Peyer's patch (tissue), 4 donors: ENCODE data around the gene KDELR1. TPM values are rescaled to one million over a fixed set of nuclear protein-coding genes. Genes with fewer than 3 reads are reported as not detected.
A peak's percentile ranks its signal among the peaks of the same experiment; 100 is the strongest.

Experiments
- DNase-seq, 3 donors: peaks; one replicate each; pipeline ENCODE4 v3.0.0-alpha.2; 2017 to 2019
- H3K27ac ChIP-seq, 4 donors: fragments of 200-600 bp; sonication (generic); one replicate each; pipeline ENCODE4 v1.5.1; 2016 to 2019
- H3K27me3 ChIP-seq, 2 donors: fragments of 200-600 bp; sonication (generic); one replicate each; pipeline ENCODE4 v1.5.1; 2019
- H3K36me3 ChIP-seq, 3 donors: fragments of 200-600 bp; sonication (generic); one replicate each; pipeline ENCODE4 v1.5.1; 2016 to 2019
- H3K4me1 ChIP-seq, 4 donors: fragments of 200-600 bp; sonication (generic); one replicate each; pipeline ENCODE4 v1.5.1; 2016 to 2019
- H3K4me3 ChIP-seq, 4 donors: fragments of 200-600 bp; sonication (generic); 1 replicate in 3 of 4; 2 replicates in 1 of 4; pipeline ENCODE4 v1.5.1; 2016 to 2019; ENCODE audit warnings: mild to moderate bottlenecking in 1 of 4
- H3K9me3 ChIP-seq, 4 donors: fragments of 200-600 bp; sonication (generic); one replicate each; pipeline ENCODE4 v1.5.1; 2016 to 2019; ENCODE audit warnings: mild to moderate bottlenecking in 1 of 4
- POLR2A ChIP-seq, 2 donors: fragments of 450-650 bp; IDR thresholded peaks; one replicate each; pipeline ENCODE4 v1.5.1; 2017; ENCODE audit warnings: antibody characterized with exemption in 2 of 2, mild to moderate bottlenecking in 2 of 2, moderate library complexity in 2 of 2
- total RNA-seq, 4 donors: library from RNA; depleted of rRNA; stranded (reverse); fragments of >200 nt; gene quantifications; one replicate each; pipeline ENCODE4 v1.1.0, GENCODE V29; 2016
- TF ChIP-seq, protein P1 (sequence below), 6 experiments: fragments of 450-650 bp in 4 of 6; fragments of 200-600 bp in 2 of 6; sonication (generic) in 1 of 6; IDR thresholded peaks; one replicate each; pipeline ENCODE4 v1.5.1; 2017 to 2019; ENCODE audit warnings: antibody characterized with exemption in 6 of 6, mild to moderate bottlenecking in 3 of 6, moderate library complexity in 1 of 6

KDELR1 gene
- total RNA-seq, 4 donors from 2014 or later = 54.5 to 136 (median 112) TPM

DNA sequence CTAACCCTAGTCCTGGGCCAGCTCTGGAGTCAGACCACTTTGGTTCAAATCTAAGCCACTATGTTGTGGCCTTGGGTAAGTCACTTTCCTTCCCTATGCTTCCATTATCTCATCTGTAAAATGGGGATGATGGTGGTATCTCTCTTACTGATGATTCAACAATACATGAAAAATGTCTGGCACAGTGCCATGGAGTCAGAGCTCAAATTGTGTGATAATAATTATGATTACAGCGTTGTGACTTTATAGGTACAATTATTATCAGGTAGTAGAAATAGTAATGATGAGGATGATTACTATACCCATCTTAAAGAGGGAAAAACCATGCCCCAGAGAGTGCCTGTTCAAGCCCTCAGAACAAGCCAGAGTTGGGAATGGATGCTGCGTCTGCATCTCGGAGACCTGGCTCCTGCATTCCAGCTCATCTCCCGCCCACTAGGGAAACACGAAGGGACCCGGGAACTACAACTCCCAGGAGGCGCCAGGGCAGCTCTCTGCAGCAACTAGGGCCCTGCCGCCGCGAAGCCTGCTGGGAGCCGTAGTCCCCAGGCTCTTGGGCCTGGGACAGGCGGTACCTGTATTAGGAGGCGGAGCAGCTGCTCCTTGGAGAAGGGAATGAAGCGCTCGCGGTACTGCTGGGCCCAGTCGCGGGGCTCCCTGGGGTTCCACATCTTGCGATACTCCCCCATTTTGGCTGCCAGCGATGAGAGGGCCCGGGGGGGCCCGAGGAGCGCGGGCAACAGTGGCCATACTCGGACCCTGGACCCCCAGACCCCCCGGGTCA, 28.4 kb downstream of the KDELR1 start:
- DNase-seq = peak; percentile 92 to 98 (median 96)
- H3K4me3 ChIP-seq = peak overlapping the region; percentile 53 to 61 (median 56)
- TF ChIP-seq POLR2A (IDR thresholded peaks at IDR 0.05) = peak; percentile 28 to 70
- TF ChIP-seq, protein P1, sequence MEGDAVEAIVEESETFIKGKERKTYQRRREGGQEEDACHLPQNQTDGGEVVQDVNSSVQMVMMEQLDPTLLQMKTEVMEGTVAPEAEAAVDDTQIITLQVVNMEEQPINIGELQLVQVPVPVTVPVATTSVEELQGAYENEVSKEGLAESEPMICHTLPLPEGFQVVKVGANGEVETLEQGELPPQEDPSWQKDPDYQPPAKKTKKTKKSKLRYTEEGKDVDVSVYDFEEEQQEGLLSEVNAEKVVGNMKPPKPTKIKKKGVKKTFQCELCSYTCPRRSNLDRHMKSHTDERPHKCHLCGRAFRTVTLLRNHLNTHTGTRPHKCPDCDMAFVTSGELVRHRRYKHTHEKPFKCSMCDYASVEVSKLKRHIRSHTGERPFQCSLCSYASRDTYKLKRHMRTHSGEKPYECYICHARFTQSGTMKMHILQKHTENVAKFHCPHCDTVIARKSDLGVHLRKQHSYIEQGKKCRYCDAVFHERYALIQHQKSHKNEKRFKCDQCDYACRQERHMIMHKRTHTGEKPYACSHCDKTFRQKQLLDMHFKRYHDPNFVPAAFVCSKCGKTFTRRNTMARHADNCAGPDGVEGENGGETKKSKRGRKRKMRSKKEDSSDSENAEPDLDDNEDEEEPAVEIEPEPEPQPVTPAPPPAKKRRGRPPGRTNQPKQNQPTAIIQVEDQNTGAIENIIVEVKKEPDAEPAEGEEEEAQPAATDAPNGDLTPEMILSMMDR (IDR thresholded peaks at IDR 0.05) = peak in 3 of 6 experiments; percentile 24 to 51 (median 35)

DNA sequence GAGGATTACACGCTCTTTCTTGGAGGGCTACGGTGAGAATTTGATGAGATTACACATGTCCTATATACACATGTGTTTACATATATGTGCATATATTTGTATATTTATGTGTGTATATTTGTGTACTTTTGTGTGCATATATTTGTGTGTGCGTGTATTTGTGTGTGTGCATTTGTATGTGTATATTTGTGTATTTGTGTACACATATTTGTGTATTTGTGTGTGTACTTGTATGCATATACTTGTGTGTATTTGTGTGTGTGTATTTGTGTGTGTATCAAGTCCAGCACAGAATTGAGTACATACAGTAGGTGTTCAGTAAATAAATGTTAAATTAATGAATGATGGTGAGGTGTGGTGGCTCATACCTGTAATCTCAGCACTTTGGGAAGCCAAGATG, 29.4 kb downstream of the KDELR1 start:
- H3K27me3 ChIP-seq = no peaks in the 10 kb centered on the region
- H3K4me3 ChIP-seq = no peak overlapping the region
- H3K4me1 ChIP-seq = peaks cover 0 to 5% (median 0%) of the 10 kb centered on the region in 4 donors
- DNase-seq = no peak
- H3K27ac ChIP-seq = no peak overlapping the region
- H3K9me3 ChIP-seq = no peaks in the 10 kb centered on the region
- H3K36me3 ChIP-seq = peaks cover 0 to 4% (median 0%) of the 10 kb centered on the region in 3 donors
- TF ChIP-seq, protein P1 (IDR thresholded peaks at IDR 0.05) = no peak
- TF ChIP-seq POLR2A (IDR thresholded peaks at IDR 0.05) = no peak

More for the DNA sequence above, 28.4 kb downstream of the KDELR1 start:
- Histone ChIP-seq H3K27ac (peak overlapping the region; percentile 87 to 97 (median 93)), H3K9me3 (no peaks in the 10 kb centered on the region), H3K4me1 (peaks cover 0 to 7% (median 3%) of the 10 kb centered on the region in 4 donors), H3K27me3 (no peaks in the 10 kb centered on the region), H3K36me3 (peaks cover 0 to 4% (median 0%) of the 10 kb centered on the region in 3 donors)

DNA sequence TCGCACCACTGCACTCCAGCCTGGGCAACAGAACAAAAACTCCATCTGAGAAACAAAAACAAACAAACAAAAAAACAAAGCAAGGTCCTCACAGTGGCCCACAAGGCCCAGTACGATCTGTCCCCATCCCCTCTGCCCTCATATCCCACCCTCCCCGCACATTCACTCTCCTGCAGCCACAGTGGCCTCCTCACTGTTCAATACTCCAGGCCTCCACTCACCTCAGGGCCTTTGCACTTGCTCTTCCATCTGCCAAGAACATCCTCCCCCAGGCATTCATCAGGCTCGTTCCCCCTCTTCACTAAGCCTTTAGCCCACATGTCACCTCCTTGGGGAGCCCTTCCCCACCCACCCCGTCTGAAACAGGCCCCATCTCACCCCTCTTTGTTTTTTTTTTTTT, 32.2 kb downstream of the KDELR1 start:
- no peaks in the 10 kb centered on the region for H3K4me1 ChIP-seq
- H3K27ac ChIP-seq = no peak overlapping the region
- no peaks in the 10 kb centered on the region for H3K27me3 ChIP-seq
- no peak for TF ChIP-seq POLR2A (IDR thresholded peaks at IDR 0.05)
- TF ChIP-seq, protein P1 (IDR thresholded peaks at IDR 0.05) = no peak
- no peaks in the 10 kb centered on the region for H3K9me3 ChIP-seq
- peaks cover 0 to 4% (median 0%) of the 10 kb centered on the region in 3 donors for H3K36me3 ChIP-seq
- H3K4me3 ChIP-seq = no peak overlapping the region
- no peak for DNase-seq

DNA sequence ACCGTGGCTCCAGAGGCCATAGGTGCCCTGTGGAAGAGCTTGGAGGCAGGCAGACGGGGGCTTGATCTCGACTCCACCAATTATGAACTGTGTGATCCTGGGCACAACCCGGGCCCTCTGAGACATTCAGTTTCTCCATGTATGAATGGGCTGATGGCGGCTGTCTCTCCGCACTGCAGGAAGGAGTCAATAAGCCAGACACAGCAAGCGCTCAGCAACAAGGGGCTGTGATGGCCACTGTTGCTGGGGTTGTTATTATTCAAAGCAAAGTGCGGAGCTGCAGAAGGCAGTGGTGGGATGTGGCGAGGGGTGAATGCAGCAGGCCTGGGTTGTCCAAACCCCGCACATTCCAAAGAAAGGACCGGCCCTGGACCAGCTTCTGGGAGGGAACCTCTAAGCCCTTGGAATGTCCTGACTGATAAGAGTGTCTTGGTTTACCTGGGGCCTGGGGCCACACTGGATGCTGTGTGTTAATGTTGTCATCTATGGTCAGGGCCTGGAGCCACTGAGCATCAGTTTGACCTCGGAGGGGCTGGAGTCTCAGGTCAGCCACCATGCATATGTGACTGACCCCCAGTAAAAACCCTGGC, 35.9 kb downstream of the KDELR1 start:
- no peak for DNase-seq
- TF ChIP-seq, protein P1 (IDR thresholded peaks at IDR 0.05) = no peak
- TF ChIP-seq POLR2A (IDR thresholded peaks at IDR 0.05) = no peak
- Histone ChIP-seq H3K27ac (no peak overlapping the region), H3K27me3 (no peaks in the 10 kb centered on the region), H3K9me3 (no peaks in the 10 kb centered on the region), H3K36me3 (peaks cover 0 to 4% (median 0%) of the 10 kb centered on the region in 3 donors), H3K4me1 (no peaks in the 10 kb centered on the region), H3K4me3 (no peak overlapping the region)

DNA sequence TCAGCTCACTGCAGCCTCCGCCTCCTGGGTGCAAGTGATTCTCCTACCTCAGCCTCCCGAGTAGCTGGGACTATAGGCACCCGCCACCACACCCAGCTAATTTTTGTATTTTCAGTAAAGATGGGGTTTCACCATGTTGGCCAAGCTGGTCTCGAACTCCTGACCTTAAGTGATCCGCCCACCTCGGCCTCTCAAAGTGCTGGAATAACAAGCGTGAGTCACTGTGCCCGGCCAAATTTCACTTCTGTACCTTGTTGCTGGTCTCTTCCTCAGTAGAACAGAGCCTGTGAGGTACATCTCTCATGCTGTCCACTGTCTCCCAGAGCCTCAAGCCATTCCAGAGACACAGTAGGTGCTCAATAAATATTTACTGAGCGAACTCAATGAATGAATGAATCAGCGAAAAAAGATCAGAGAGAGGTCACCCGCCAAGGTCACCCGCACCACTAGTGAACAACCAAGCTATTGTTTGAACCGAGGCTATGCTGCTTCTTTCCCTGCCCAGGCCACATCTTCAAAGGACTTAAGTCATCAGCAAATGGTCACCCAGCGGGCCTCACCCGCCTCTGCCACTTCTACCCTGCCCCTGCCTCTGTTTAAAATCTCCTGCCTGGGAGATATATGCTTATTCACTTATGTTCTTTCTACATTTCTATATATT, 36.9 kb downstream of the KDELR1 start:
- TF ChIP-seq POLR2A (IDR thresholded peaks at IDR 0.05) = no peak
- no peaks in the 10 kb centered on the region for H3K36me3 ChIP-seq
- no peak overlapping the region for H3K4me3 ChIP-seq
- no peaks in the 10 kb centered on the region for H3K9me3 ChIP-seq
- no peaks in the 10 kb centered on the region for H3K27me3 ChIP-seq
- H3K27ac ChIP-seq = no peak overlapping the region
- DNase-seq = no peak
- H3K4me1 ChIP-seq = no peaks in the 10 kb centered on the region

DNA sequence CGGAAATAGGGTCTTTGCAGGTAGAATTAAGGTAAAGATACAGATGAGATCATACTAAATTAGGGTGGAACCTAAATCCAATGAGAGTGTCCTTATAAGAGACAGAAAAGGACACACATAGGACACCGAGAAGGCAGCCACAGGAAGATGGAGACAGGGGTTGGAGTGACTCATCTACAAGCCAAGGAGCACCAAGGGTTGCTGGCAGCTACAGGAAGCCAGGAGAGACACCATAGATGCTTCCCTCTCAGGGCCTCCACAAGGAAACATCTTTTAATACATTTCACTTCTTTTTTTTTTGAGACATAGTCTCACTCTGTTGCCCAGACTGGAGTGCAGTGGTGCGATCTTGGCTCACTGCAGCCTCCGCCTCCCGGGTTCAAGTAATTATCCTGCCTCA, 37.7 kb downstream of the KDELR1 start:
- Histone ChIP-seq H3K4me3 (no peak overlapping the region), H3K36me3 (no peaks in the 10 kb centered on the region), H3K9me3 (no peaks in the 10 kb centered on the region), H3K27me3 (no peaks in the 10 kb centered on the region), H3K27ac (no peak overlapping the region), H3K4me1 (no peaks in the 10 kb centered on the region)
- TF ChIP-seq, protein P1 (IDR thresholded peaks at IDR 0.05) = no peak
- TF ChIP-seq POLR2A (IDR thresholded peaks at IDR 0.05) = no peak
- DNase-seq = no peak
